GM12801 (cell line): ENCODE data around the gene ZNF804A.

Source experiments
- CTCF ChIP-seq: IDR thresholded peaks from one replicate; pipeline ENCODE4 v1.5.1; 2011; ENCODE audit warnings: control low read depth; ENCODE audit not compliant: insufficient read length; ENCODE audit errors: extremely low read depth

ZNF804A gene

GRCh38 chr2:184860744-184861143, 262.4 kb downstream of the ZNF804A start:
- TF ChIP-seq CTCF, result no peak

GRCh38 chr2:184875212-184875611, 276.9 kb downstream of the ZNF804A start:
- TF ChIP-seq CTCF, result no peak

- TF ChIP-seq CTCF, result no peak
Observed at GRCh38 chr2:184875911-184876310, 277.6 kb downstream of the ZNF804A start.

- no peak for TF ChIP-seq CTCF
Observed at GRCh38 chr2:184877909-184878308, 279.6 kb downstream of the ZNF804A start.

- TF ChIP-seq CTCF, result no peak
Observed at GRCh38 chr2:184879671-184880070, 281.3 kb downstream of the ZNF804A start.

GRCh38 chr2:184890311-184890710, 292.0 kb downstream of the ZNF804A start:
- TF ChIP-seq CTCF, result no peak

GRCh38 chr2:184904991-184905390, 306.7 kb downstream of the ZNF804A start:
- no peak for TF ChIP-seq CTCF

GRCh38 chr2:184906160-184906559, 307.8 kb downstream of the ZNF804A start:
- TF ChIP-seq CTCF, result no peak
